ENCODE data around the gene KIF17. TPM values are rescaled to one million over a fixed set of nuclear protein-coding genes. Genes with fewer than 3 reads are reported as not detected.

Gene KIF17
- total RNA-seq, 1 donor from 2014 or later: 0.40 TPM

- no peak for TF ChIP-seq CTCF (IDR thresholded peaks at IDR 0.05; ENCODE audit: unreplicated experiment)
- Mint-ChIP-seq H3K4me3 (no peak overlapping the region), H3K27me3 (ENCODE audit: low read depth) (no peaks in the 10 kb centered on the region), H3K4me1 (peaks cover 11% of the 10 kb centered on the region), H3K36me3 (no peaks in the 10 kb centered on the region), H3K9me3 (no peaks in the 10 kb centered on the region), H3K27ac (no peak overlapping the region)
- no peak for DNase-seq (ENCODE audit: low spot score in 2 of 2, unreplicated experiment in 2 of 2)
Measured at GRCh38 chr1:20701446-20701845, 16.4 kb downstream of the KIF17 start.

GRCh38 chr1:20700636-20701215 is 17.1 kb downstream of the KIF17 start:
- H3K27me3 Mint-ChIP-seq (ENCODE audit: low read depth): peaks cover 2% of the 10 kb centered on the region
- no peaks in the 10 kb centered on the region for H3K9me3 Mint-ChIP-seq
- H3K4me3 Mint-ChIP-seq: no peak overlapping the region
- no peak overlapping the region for H3K27ac Mint-ChIP-seq
- no peak for TF ChIP-seq CTCF (IDR thresholded peaks at IDR 0.05; ENCODE audit: unreplicated experiment)
- H3K36me3 Mint-ChIP-seq: no peaks in the 10 kb centered on the region
- no peak for DNase-seq (ENCODE audit: low spot score in 2 of 2, unreplicated experiment in 2 of 2)
- H3K4me1 Mint-ChIP-seq: peaks cover 13% of the 10 kb centered on the region

- Mint-ChIP-seq H3K4me1 (peaks cover 13% of the 10 kb centered on the region), H3K27me3 (ENCODE audit: low read depth) (peaks cover 2% of the 10 kb centered on the region), H3K27ac (no peak overlapping the region), H3K4me3 (no peak overlapping the region), H3K36me3 (no peaks in the 10 kb centered on the region), H3K9me3 (no peaks in the 10 kb centered on the region)
- no peak for TF ChIP-seq CTCF (IDR thresholded peaks at IDR 0.05; ENCODE audit: unreplicated experiment)
- DNase-seq (ENCODE audit: low spot score in 2 of 2, unreplicated experiment in 2 of 2): no peak
Measured at GRCh38 chr1:20699558-20699957, 18.2 kb downstream of the KIF17 start.

GRCh38 chr1:20698195-20698910 is 19.5 kb downstream of the KIF17 start:
- no peak overlapping the region for H3K27ac Mint-ChIP-seq
- H3K4me3 Mint-ChIP-seq: peak overlapping the region; percentile 13

GRCh38 chr1:20697563-20697962 is 20.2 kb downstream of the KIF17 start:
- Mint-ChIP-seq H3K9me3 (no peaks in the 10 kb centered on the region), H3K27me3 (ENCODE audit: low read depth) (peaks cover 2% of the 10 kb centered on the region)
- no peak for DNase-seq (ENCODE audit: low spot score in 2 of 2, unreplicated experiment in 2 of 2)

More at GRCh38 chr1:20698195-20698910, 19.5 kb downstream of the KIF17 start:
- Mint-ChIP-seq H3K9me3 (no peaks in the 10 kb centered on the region), H3K27me3 (ENCODE audit: low read depth) (peaks cover 2% of the 10 kb centered on the region), H3K4me1 (peaks cover 13% of the 10 kb centered on the region), H3K36me3 (no peaks in the 10 kb centered on the region)
- no peak for TF ChIP-seq CTCF (IDR thresholded peaks at IDR 0.05; ENCODE audit: unreplicated experiment)
- no peak for DNase-seq (ENCODE audit: low spot score in 2 of 2, unreplicated experiment in 2 of 2)

More at GRCh38 chr1:20697563-20697962, 20.2 kb downstream of the KIF17 start:
- TF ChIP-seq CTCF (IDR thresholded peaks at IDR 0.05; ENCODE audit: unreplicated experiment): no peak
- Mint-ChIP-seq H3K27ac (no peak overlapping the region), H3K4me3 (no peak overlapping the region), H3K4me1 (peaks cover 13% of the 10 kb centered on the region), H3K36me3 (no peaks in the 10 kb centered on the region)
